GM20000 (cell line): Measurements from ENCODE around the gene DYRK3.

Experiments
- DNase-seq: peaks from one replicate; pipeline ENCODE4 v3.0.0; 2012; ENCODE audit warnings: low spot score
- TF ChIP-seq, protein P1 (sequence below): IDR thresholded peaks from 2 replicates; pipeline ENCODE4 v1.5.1; 2012; ENCODE audit warnings: mild to moderate bottlenecking, control low read depth; ENCODE audit errors: extremely low read depth, missing control alignments

Gene DYRK3

GRCh38 chr1:206690516-206690915, 55.2 kb downstream of the DYRK3 start:
- TF ChIP-seq, protein P1, sequence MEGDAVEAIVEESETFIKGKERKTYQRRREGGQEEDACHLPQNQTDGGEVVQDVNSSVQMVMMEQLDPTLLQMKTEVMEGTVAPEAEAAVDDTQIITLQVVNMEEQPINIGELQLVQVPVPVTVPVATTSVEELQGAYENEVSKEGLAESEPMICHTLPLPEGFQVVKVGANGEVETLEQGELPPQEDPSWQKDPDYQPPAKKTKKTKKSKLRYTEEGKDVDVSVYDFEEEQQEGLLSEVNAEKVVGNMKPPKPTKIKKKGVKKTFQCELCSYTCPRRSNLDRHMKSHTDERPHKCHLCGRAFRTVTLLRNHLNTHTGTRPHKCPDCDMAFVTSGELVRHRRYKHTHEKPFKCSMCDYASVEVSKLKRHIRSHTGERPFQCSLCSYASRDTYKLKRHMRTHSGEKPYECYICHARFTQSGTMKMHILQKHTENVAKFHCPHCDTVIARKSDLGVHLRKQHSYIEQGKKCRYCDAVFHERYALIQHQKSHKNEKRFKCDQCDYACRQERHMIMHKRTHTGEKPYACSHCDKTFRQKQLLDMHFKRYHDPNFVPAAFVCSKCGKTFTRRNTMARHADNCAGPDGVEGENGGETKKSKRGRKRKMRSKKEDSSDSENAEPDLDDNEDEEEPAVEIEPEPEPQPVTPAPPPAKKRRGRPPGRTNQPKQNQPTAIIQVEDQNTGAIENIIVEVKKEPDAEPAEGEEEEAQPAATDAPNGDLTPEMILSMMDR, result no peak

DNA sequence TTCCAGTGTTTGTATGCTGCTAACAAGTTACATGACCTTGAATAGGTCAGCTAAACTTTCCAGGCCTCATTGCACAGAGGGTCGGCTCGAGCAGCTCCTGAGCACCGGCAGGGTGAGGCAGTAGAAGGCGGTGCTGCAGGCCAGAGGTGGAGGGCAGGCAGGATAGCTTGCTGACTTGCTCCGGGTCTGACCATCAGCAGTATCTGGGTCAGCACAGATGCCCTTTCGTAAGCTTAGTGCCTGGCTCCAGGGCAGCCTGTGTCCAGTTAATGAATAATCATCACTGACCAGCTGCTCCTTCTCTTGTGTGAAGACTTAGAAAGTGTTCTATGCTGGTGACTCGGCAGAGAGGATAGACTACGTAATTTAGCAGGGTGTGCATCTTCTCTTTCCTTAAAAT, 56.3 kb downstream of the DYRK3 start:
- DNase-seq, result no peak
- TF ChIP-seq, protein P1, result no peak

More at GRCh38 chr1:206690516-206690915, 55.2 kb downstream of the DYRK3 start:
- DNase-seq, result no peak

DNA sequence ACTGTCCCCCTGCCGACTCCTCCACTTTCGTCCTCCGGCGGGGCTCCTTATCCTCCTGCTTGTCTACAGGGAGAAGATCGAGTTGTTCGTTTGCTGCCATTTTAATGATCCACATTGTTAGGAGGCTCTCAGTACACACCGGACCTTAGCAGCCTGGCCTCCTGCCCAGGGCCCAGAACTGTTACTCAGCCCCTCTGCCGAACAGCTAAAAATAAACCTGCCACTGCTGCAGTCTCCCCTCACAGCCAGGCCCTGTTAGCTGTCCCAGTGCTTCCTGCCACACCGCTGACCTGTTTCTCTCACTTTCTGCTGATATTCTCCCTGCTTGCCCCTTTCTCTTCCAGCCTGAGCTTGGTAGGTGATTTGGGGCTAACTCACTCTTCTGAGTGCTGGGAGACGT, 57.7 kb downstream of the DYRK3 start:
- TF ChIP-seq, protein P1, result no peak
- DNase-seq, result no peak

GRCh38 chr1:206693592-206693991, 58.3 kb downstream of the DYRK3 start:
- TF ChIP-seq, protein P1, result no peak
- no peak for DNase-seq

- no peak for DNase-seq
- TF ChIP-seq, protein P1, result no peak
Measured at GRCh38 chr1:206694171-206695124, 59.1 kb downstream of the DYRK3 start.

DNA sequence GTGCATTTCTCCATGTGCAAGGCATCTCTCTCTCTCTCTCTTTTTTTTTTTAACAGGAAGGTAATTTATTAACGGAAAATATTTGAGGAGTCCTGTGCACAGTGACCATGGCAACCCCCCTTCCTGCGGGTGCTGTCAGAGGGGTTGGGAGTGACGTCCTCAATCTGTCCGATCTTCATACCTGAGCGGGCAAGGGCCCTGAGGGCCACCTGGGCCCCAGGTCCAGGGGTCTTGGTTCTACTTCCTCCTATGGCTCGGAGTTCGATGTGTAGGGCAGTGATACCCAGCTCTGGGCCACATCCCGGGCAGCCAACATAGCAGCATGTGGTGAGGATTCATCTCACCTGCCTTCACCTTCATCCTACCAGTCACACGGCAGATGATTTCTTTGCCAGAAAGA, 60.4 kb downstream of the DYRK3 start:
- no peak for DNase-seq
- TF ChIP-seq, protein P1, result no peak

DNA sequence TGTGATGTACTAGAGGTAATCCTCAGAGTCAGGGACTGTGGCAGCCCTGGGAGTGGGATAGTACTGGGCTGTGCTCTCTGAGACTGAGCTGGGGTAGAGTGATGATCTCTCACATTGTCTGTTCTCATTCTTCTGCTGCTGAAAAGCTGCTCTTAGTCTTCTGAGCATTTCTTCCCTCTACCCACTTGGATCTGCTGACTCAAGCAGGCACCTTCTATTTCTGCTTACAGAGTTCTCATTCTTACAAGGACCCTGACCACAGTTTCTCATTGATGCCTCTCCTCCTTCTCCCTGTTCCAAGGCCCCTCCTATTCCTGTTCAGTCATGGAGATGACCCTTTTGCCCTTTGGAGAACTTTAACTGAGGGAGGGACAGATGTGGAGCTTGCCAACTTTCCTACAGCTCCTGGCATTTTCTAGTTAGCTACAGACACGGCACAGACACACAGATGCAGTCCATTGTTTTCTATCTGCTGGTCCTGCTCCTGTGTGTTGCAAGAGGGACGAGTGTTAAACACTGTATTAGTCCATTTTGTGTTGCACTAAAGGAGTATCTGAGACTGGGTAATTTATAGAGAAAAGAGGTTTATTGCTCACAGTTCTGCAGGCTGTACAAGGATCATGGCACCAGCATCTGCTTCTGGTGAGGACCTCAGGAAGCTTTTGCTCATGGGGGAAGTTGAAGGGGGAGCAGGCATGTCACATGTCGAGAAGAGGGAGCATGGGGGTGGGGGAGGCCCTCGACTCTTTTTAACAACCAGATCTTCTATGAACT, 61.7 kb downstream of the DYRK3 start:
- TF ChIP-seq, protein P1, result no peak
- DNase-seq, result no peak
